ENCODE measurements around the gene QPCT.
"Not testable (repeated sequence)": the region's sequence is repeated elsewhere in the genome, so short reads cannot be mapped to it uniquely, and the experiment has no call there.

QPCT gene

GRCh38 chr2:37378411-37378810 lies 34.0 kb downstream of the QPCT start:
- DNase-seq (ENCODE audit: extremely low read depth, insufficient read length) = no peak
- H3K36me3 ChIP-seq (ENCODE audit: control insufficient read depth, insufficient read depth, low read length) = no peaks in the 10 kb centered on the region
- no peaks in the 10 kb centered on the region for H3K27me3 ChIP-seq (replicated peaks; ENCODE audit: control insufficient read depth, insufficient read depth, low read length)
- TF ChIP-seq CTCF (IDR thresholded peaks at IDR 0.05; ENCODE audit: insufficient read depth, low read length, poor library complexity, severe bottlenecking) = no peak
- H3K4me3 ChIP-seq (replicated peaks; ENCODE audit: low read depth, low read length) = no peak overlapping the region

GRCh38 chr2:37379881-37380296 lies 35.5 kb downstream of the QPCT start:
- Histone ChIP-seq H3K27me3 (replicated peaks; ENCODE audit: control insufficient read depth, insufficient read depth, low read length) (no peaks in the 10 kb centered on the region), H3K36me3 (ENCODE audit: control insufficient read depth, insufficient read depth, low read length) (no peaks in the 10 kb centered on the region), H3K4me3 (replicated peaks; ENCODE audit: low read depth, low read length) (no peak overlapping the region)
- TF ChIP-seq CTCF (IDR thresholded peaks at IDR 0.05; ENCODE audit: insufficient read depth, low read length, poor library complexity, severe bottlenecking) = no peak
- DNase-seq (ENCODE audit: extremely low read depth, insufficient read length) = no peak

GRCh38 chr2:37380787-37381186 lies 36.4 kb downstream of the QPCT start:
- H3K36me3 ChIP-seq (ENCODE audit: control insufficient read depth, insufficient read depth, low read length); DNase-seq (ENCODE audit: extremely low read depth, insufficient read length); H3K4me3 ChIP-seq (replicated peaks; ENCODE audit: low read depth, low read length); H3K27me3 ChIP-seq (replicated peaks; ENCODE audit: control insufficient read depth, insufficient read depth, low read length): not testable (repeated sequence)

- not testable (repeated sequence) for DNase-seq (ENCODE audit: extremely low read depth, insufficient read length); H3K27me3 ChIP-seq (replicated peaks; ENCODE audit: control insufficient read depth, insufficient read depth, low read length); H3K36me3 ChIP-seq (ENCODE audit: control insufficient read depth, insufficient read depth, low read length); H3K4me3 ChIP-seq (replicated peaks; ENCODE audit: low read depth, low read length)
Observed at GRCh38 chr2:37384261-37384660, 39.8 kb downstream of the QPCT start.

GRCh38 chr2:37387148-37387835 lies 42.9 kb downstream of the QPCT start:
- Histone ChIP-seq H3K27me3 (replicated peaks; ENCODE audit: control insufficient read depth, insufficient read depth, low read length) (no peaks in the 10 kb centered on the region), H3K36me3 (ENCODE audit: control insufficient read depth, insufficient read depth, low read length) (no peaks in the 10 kb centered on the region), H3K4me3 (replicated peaks; ENCODE audit: low read depth, low read length) (no peak overlapping the region)
- DNase-seq (ENCODE audit: extremely low read depth, insufficient read length) = no peak
- TF ChIP-seq CTCF (IDR thresholded peaks at IDR 0.05; ENCODE audit: insufficient read depth, low read length, poor library complexity, severe bottlenecking) = no peak

- TF ChIP-seq CTCF (IDR thresholded peaks at IDR 0.05; ENCODE audit: insufficient read depth, low read length, poor library complexity, severe bottlenecking) = no peak
Observed at GRCh38 chr2:37388074-37388473, 43.6 kb downstream of the QPCT start.

GRCh38 chr2:37389395-37389794 lies 45.0 kb downstream of the QPCT start:
- no peak for DNase-seq (ENCODE audit: extremely low read depth, insufficient read length)
- TF ChIP-seq CTCF (IDR thresholded peaks at IDR 0.05; ENCODE audit: insufficient read depth, low read length, poor library complexity, severe bottlenecking) = no peak
- no peaks in the 10 kb centered on the region for H3K36me3 ChIP-seq (ENCODE audit: control insufficient read depth, insufficient read depth, low read length)
- H3K27me3 ChIP-seq (replicated peaks; ENCODE audit: control insufficient read depth, insufficient read depth, low read length) = no peaks in the 10 kb centered on the region
- no peak overlapping the region for H3K4me3 ChIP-seq (replicated peaks; ENCODE audit: low read depth, low read length)

More at GRCh38 chr2:37388074-37388473, 43.6 kb downstream of the QPCT start:
- Histone ChIP-seq H3K36me3 (ENCODE audit: control insufficient read depth, insufficient read depth, low read length) (no peaks in the 10 kb centered on the region), H3K27me3 (replicated peaks; ENCODE audit: control insufficient read depth, insufficient read depth, low read length) (no peaks in the 10 kb centered on the region), H3K4me3 (replicated peaks; ENCODE audit: low read depth, low read length) (no peak overlapping the region)
- DNase-seq (ENCODE audit: extremely low read depth, insufficient read length) = no peak
